Activated T-helper 1 cell treated with anti-CD3 and anti-CD28 coated beads, Interleukin-12 subunit alpha, Interleukin-12 subunit beta, Interleukin-2, Interleukin-4 antibody, amounts not matched to agents 30 ng/mL and 10 ng/mL and 1 ng/mL, durations not matched to agents 14 hours and 24 hours and 36 hours (primary cell): ENCODE data around the gene CFAP210. TPM values are rescaled to one million over a fixed set of nuclear protein-coding genes. Genes with fewer than 3 reads are reported as not detected.
A peak's percentile ranks its signal among the peaks of the same experiment; 100 is the strongest.

Experiments
- DNase-seq: peaks from one replicate; pipeline ENCODE4 v3.0.0; 2021; ENCODE audit warnings: low spot score
- H3K27ac Mint-ChIP-seq: one replicate; pipeline ENCODE4 v1.8.0; 2021; ENCODE audit warnings: mild to moderate bottlenecking, mixed read lengths
- H3K27me3 Mint-ChIP-seq: one replicate; pipeline ENCODE4 v1.8.0; 2022; ENCODE audit warnings: mild to moderate bottlenecking, moderate library complexity, mixed read lengths; ENCODE audit not compliant: insufficient read depth
- H3K36me3 Mint-ChIP-seq: one replicate; pipeline ENCODE4 v1.8.0; 2021; ENCODE audit warnings: low read depth, mixed read lengths
- H3K4me1 Mint-ChIP-seq: one replicate; pipeline ENCODE4 v1.8.0; 2021; ENCODE audit warnings: low read depth, mixed read lengths
- H3K4me3 Mint-ChIP-seq: one replicate; pipeline ENCODE4 v1.8.0; 2021; ENCODE audit warnings: mild to moderate bottlenecking, moderate library complexity, mixed read lengths
- H3K9me3 Mint-ChIP-seq: one replicate; pipeline ENCODE4 v1.8.0; 2021; ENCODE audit warnings: mixed read lengths
- intact Hi-C: fragments of 100-400 bp; cut with micrococcal nuclease; formaldehyde crosslinking; loops from one replicate; pipeline ENCODE4 v1.15.1; 2024
- total RNA-seq: library from RNA; stranded (reverse); gene quantifications from 2 replicates; pipeline ENCODE4 v1.2.3, GENCODE V29; 2022

The CFAP210 gene
- not detected in 2 replicates for total RNA-seq

- intact Hi-C loops: loop anchor here (1.0 to 5.0 kb wide), 8 partner anchors 11 to 332 kb away; partner anchors contain the start of genes FASTKD1, KLHL23, LRP2 and PPIG
- Mint-ChIP-seq H3K36me3 (peaks cover 6% of the 10 kb centered on the region), H3K27me3 (peaks cover 17% of the 10 kb centered on the region), H3K4me3 (peak within 1 kb of the TSS; percentile 88), H3K4me1 (peaks cover 9% of the 10 kb centered on the region), H3K27ac (peak within 1 kb of the TSS; percentile 88), H3K9me3 (peaks cover 15% of the 10 kb centered on the region)
- peak; percentile 98 for DNase-seq
Measured at GRCh38 chr2:169694113-169694893, at the start of gene CFAP210, which contains the start of gene PHOSPHO2. TSS of gene CFAP210 (minus strand) at chr2:169694405. CDS start at chr2:169694327, 78 bp downstream. TSS of gene PHOSPHO2 (plus strand) at chr2:169694469. CDS start at chr2:169700972, 6,503 bp downstream.

- Mint-ChIP-seq H3K4me3 (no peak overlapping the region), H3K4me1 (no peaks in the 10 kb centered on the region), H3K27ac (no peak overlapping the region), H3K9me3 (no peaks in the 10 kb centered on the region), H3K27me3 (peaks cover 4% of the 10 kb centered on the region), H3K36me3 (peaks cover 14% of the 10 kb centered on the region)
- intact Hi-C loops: no loop called here
- DNase-seq: no peak
Measured at GRCh38 chr2:169743549-169743948, 49.3 kb upstream of the CFAP210 start.

- Mint-ChIP-seq H3K4me1 (peaks cover 14% of the 10 kb centered on the region), H3K36me3 (peaks cover 10% of the 10 kb centered on the region), H3K27ac (no peak overlapping the region), H3K9me3 (no peaks in the 10 kb centered on the region), H3K27me3 (peaks cover 21% of the 10 kb centered on the region), H3K4me3 (no peak overlapping the region)
- no peak for DNase-seq
- intact Hi-C loops: no loop called here
Measured at GRCh38 chr2:169739351-169739750, 45.1 kb upstream of the CFAP210 start.

GRCh38 chr2:169738566-169739229, 44.5 kb upstream of the CFAP210 start:
- Mint-ChIP-seq H3K4me3 (no peak overlapping the region), H3K27me3 (peaks cover 19% of the 10 kb centered on the region), H3K36me3 (peaks cover 6% of the 10 kb centered on the region), H3K4me1 (peaks cover 15% of the 10 kb centered on the region), H3K27ac (no peak overlapping the region), H3K9me3 (no peaks in the 10 kb centered on the region)
- intact Hi-C loops: no loop called here
- DNase-seq: no peak

- DNase-seq: no peak
- Mint-ChIP-seq H3K4me1 (peaks cover 31% of the 10 kb centered on the region), H3K36me3 (peaks cover 6% of the 10 kb centered on the region)
Measured at GRCh38 chr2:169736902-169737301, 42.7 kb upstream of the CFAP210 start.

GRCh38 chr2:169735623-169736022, 41.4 kb upstream of the CFAP210 start:
- no peak for DNase-seq
- Mint-ChIP-seq H3K27ac (no peak overlapping the region), H3K9me3 (no peaks in the 10 kb centered on the region), H3K4me3 (peak overlapping the region; percentile 40), H3K27me3 (peaks cover 38% of the 10 kb centered on the region), H3K36me3 (peaks cover 6% of the 10 kb centered on the region), H3K4me1 (peaks cover 31% of the 10 kb centered on the region)
- intact Hi-C loops: no loop called here

More at GRCh38 chr2:169736902-169737301, 42.7 kb upstream of the CFAP210 start:
- intact Hi-C loops: no loop called here
- Mint-ChIP-seq H3K27me3 (peaks cover 36% of the 10 kb centered on the region), H3K27ac (no peak overlapping the region), H3K9me3 (no peaks in the 10 kb centered on the region), H3K4me3 (no peak overlapping the region)

- Mint-ChIP-seq H3K27me3 (peaks cover 39% of the 10 kb centered on the region), H3K4me3 (peak overlapping the region; percentile 85), H3K36me3 (peaks cover 3% of the 10 kb centered on the region), H3K4me1 (peaks cover 31% of the 10 kb centered on the region), H3K9me3 (no peaks in the 10 kb centered on the region), H3K27ac (peak overlapping the region; percentile 40)
- no peak for DNase-seq
- intact Hi-C loops: loop anchor here (5.0 kb wide), 1 partner anchor 93 kb away; the partner anchor contains the start of gene UBR3
Measured at GRCh38 chr2:169734169-169734847, 40.1 kb upstream of the CFAP210 start.

GRCh38 chr2:169732583-169733358, 38.6 kb upstream of the CFAP210 start:
- DNase-seq: no peak
- Mint-ChIP-seq H3K9me3 (no peaks in the 10 kb centered on the region), H3K36me3 (no peaks in the 10 kb centered on the region), H3K27ac (no peak overlapping the region), H3K27me3 (peaks cover 39% of the 10 kb centered on the region), H3K4me1 (peaks cover 31% of the 10 kb centered on the region), H3K4me3 (peak overlapping the region; percentile 85)
- intact Hi-C loops: loop anchor here (1.0 to 5.0 kb wide), 3 partner anchors 38 to 95 kb away; partner anchors contain the start of genes CFAP210, PHOSPHO2, SSB and UBR3

GRCh38 chr2:169732075-169732474, 37.9 kb upstream of the CFAP210 start:
- intact Hi-C loops: loop anchor here (2.0 to 5.0 kb wide), 2 partner anchors 67 to 95 kb away; partner anchors contain the start of genes SSB and UBR3
- no peak for DNase-seq
- Mint-ChIP-seq H3K9me3 (no peaks in the 10 kb centered on the region), H3K27ac (no peak overlapping the region), H3K4me3 (peak overlapping the region; percentile 38), H3K27me3 (peaks cover 36% of the 10 kb centered on the region), H3K36me3 (no peaks in the 10 kb centered on the region), H3K4me1 (peaks cover 31% of the 10 kb centered on the region)

- intact Hi-C loops: no loop called here
- Mint-ChIP-seq H3K27ac (no peak overlapping the region), H3K36me3 (no peaks in the 10 kb centered on the region), H3K9me3 (no peaks in the 10 kb centered on the region), H3K4me3 (no peak overlapping the region), H3K4me1 (peaks cover 17% of the 10 kb centered on the region), H3K27me3 (peaks cover 24% of the 10 kb centered on the region)
- DNase-seq: no peak
Measured at GRCh38 chr2:169729274-169729605, 35.0 kb upstream of the CFAP210 start.

GRCh38 chr2:169727065-169727464, 32.9 kb upstream of the CFAP210 start:
- Mint-ChIP-seq H3K27me3 (peaks cover 13% of the 10 kb centered on the region), H3K36me3 (no peaks in the 10 kb centered on the region), H3K27ac (no peak overlapping the region), H3K4me1 (peaks cover under 1% of the 10 kb centered on the region), H3K9me3 (no peaks in the 10 kb centered on the region), H3K4me3 (no peak overlapping the region)
- DNase-seq: no peak
- intact Hi-C loops: no loop called here

- H3K4me1 Mint-ChIP-seq: peaks cover 5% of the 10 kb centered on the region
- no peak for DNase-seq
- no peaks in the 10 kb centered on the region for H3K9me3 Mint-ChIP-seq
- intact Hi-C loops: no loop called here
- no peak overlapping the region for H3K27ac Mint-ChIP-seq
- H3K4me3 Mint-ChIP-seq: no peak overlapping the region
- peaks cover 7% of the 10 kb centered on the region for H3K27me3 Mint-ChIP-seq
- H3K36me3 Mint-ChIP-seq: no peaks in the 10 kb centered on the region
Measured at GRCh38 chr2:169721016-169721415, 26.8 kb upstream of the CFAP210 start.
